SU-DHL-6 (cell line): ENCODE data around the gene ALPI.

Experiments used
- CTCF ChIP-seq: fragments of 200-600 bp; sonication (generic); IDR thresholded peaks from one replicate; pipeline ENCODE4 v1.5.1; 2017; ENCODE audit warnings: antibody characterized with exemption, mild to moderate bottlenecking, low read length, moderate library complexity; ENCODE audit not compliant: insufficient read depth, poor library complexity, severe bottlenecking
- EZH2phosphoT487 ChIP-seq: fragments of 200-600 bp; sonication (generic), shearing (Covaris generic); conservative IDR thresholded peaks from 2 replicates; pipeline ENCODE4 v1.6.1; 2018; ENCODE audit warnings: mild to moderate bottlenecking, antibody characterized with exemption, low read length, moderate library complexity, mixed read lengths

DNA sequence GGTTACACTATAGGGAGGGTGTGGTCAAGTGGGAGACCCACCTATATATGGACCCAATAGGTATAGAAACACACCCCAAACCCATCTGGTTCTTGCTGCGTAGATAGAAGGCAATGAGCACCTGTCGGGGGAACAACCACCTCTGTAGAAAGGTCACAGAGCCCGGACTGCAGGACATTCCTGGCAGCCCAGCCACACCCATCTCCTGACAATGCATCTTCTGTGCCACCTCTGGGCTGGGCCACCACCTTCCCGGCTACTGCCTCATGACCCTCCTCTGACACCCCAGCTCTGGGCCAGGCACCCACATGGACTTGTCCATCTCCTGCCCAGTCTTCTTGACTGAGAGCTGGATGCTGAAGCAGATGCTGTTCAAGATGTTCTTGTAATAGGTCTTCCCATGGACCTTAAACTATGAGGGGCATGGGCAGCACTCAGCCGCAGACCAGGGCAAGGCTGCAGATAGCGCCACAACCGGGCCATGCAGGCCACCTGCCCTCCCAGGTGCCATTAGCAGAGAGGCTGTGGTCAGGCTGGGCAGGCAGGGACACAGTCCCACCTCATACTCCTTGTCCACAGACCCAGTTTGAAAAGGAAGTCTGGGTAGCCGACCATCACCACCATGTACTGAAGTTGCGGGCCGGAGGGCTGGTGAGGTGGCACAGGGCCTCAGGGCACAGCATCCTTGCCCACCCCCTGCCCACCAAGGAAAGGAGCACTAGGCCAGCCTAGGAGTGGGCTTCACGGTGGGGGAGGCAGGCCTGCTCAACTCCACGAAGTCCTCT, 40.0 kb upstream of the ALPI start:
- no peak for TF ChIP-seq CTCF
- TF ChIP-seq EZH2phosphoT487 = no peak
